Medulla oblongata (tissue), 1 donor: ENCODE data around the gene FMNL2.

Experiments used
- DNase-seq: peaks from one replicate; pipeline ENCODE4 v3.0.0-alpha.2; 2015; ENCODE audit errors: extremely low spot score

Gene FMNL2

DNA sequence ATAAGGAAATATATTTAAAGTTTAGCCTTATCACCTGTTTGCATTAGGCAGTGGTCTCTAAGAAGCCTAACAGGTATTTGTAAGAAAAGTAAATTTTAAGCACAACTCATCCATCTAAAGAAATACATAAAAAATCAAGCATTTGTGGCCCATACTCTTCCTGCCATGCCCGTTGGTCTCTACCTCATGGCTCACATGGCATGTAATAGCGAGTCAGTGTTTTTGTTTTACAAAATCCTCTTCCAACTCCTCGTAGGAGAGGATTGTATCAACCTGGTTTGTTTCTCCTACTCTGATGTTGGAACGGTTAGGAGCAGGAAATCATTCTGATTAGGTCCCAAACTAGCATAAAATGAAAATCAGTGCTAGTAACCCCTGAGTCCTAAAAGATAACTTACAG lies 91.8 kb downstream of the FMNL2 start:
- no peak for DNase-seq

GRCh38 chr2:152427902-152428301 lies 92.9 kb downstream of the FMNL2 start:
- no peak for DNase-seq

GRCh38 chr2:152428800-152429582 lies 94.0 kb downstream of the FMNL2 start:
- DNase-seq: no peak

GRCh38 chr2:152430876-152431275 lies 95.9 kb downstream of the FMNL2 start:
- DNase-seq: no peak

DNA sequence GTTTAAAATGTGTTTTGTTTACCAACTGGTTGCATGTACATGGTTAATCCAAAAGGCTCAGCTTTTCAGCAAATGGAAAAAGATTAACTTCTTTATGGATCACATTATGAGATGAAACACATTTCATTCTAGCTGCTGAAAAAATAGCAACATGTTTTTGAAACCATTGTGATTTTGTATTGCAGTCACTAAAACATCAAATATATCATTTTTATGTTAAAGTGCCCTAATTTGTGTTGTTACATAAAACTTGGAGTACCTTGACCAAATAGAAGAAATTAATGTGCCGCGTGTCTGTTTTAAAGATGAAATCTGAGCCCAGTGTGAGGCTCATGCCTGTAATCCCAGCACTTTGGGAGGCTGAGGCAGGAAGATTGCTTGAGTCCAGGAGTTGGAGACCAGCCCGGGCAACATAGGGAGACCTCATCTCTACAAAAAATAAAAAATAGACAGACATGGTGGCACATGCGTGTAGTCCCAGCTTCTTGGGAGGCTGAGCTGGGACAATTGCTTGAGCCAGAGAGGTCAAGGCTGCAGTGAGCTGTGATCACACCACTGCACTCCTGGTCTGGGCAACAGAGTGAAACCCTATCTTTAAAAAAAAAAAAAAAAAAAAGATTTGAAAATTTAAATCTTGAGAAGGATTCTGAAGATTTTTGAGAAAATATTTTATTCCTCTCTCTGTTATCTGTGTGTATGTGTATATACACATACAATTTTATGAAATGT lies 96.6 kb downstream of the FMNL2 start:
- no peak for DNase-seq

GRCh38 chr2:152432206-152432653 lies 97.3 kb downstream of the FMNL2 start:
- peak; percentile 75 for DNase-seq

- no peak for DNase-seq
These were observed 97.8 kb downstream of the FMNL2 start for GRCh38 chr2:152432765-152433164.

- no peak for DNase-seq
These were observed 98.3 kb downstream of the FMNL2 start for GRCh38 chr2:152433289-152433688.

DNA sequence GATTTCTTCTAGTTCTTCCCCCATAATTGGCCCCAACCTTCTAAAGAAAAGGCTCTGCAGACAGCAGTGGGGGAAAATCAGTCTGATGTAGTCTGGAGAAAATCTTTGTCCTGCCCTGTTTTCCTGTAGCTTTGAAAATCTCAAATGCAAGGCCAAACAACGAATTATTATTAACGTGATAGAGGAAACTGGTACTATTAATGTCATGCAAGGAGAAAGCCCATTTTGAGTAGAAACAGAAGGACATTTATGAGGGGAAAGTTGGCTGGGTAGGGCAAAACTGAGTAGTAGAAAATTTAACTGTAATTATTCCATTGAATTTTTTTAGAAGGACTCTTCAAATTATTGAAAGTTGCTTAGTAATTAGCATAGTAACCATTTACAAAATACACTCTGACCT lies 98.8 kb downstream of the FMNL2 start:
- no peak for DNase-seq

DNA sequence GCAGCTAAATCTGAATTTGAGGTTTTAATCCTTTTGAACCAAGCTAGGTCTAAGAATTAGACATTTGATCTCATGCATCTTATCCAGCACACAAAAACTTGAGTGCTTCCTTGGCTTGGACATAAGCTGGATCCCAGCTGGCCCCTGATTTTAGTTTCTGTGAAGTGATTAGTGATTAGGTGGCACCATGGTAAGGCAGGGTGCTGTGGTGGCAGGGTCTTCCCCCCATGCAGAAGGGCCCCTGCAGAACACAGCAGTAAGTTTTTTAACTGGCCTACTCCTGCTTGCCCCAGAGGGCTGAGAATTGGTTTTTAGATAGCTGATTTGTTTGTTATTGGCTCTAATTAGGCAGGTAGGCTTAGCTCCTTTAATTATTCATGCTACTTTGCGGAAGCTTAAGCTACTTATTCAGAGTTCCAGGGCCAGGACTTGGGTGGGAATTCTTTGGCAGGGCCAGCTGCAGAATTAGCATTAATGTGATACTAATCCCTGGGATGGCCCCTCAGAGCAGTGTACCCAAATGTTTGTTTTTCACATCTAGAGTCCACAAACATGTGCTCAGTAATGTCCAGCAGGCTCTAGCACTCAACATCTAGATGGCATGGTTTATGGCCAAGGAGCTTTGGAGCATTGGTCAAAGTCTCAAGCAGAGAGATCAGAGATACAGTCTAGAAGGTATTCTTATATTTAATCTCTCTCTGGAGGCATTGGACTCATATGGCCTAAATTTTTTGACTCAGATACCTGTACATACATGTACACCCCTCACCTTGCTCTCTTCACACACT lies 99.6 kb downstream of the FMNL2 start:
- DNase-seq: no peak

DNA sequence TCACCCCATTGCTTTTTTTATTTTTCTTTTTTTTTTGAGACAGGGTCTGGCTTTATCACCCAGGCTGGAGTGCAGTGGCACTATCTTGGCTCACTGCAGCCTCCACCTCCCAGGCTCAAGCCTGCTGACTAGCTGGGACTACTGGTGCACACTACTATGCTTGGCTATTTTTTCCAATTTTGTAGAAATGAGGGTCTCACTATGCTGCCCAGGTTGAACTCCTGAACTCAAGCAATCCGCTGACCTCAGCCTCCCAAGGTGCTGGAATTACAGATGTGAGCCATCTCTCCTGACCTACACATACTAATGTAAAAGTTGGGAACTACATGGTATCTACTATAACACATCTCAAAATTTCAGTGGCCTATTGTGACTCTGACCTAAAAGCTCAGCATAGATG lies 101.2 kb downstream of the FMNL2 start:
- DNase-seq: no peak

GRCh38 chr2:152437276-152438108 lies 102.5 kb downstream of the FMNL2 start:
- DNase-seq: no peak

- DNase-seq: no peak
These were observed 105.1 kb downstream of the FMNL2 start for GRCh38 chr2:152440049-152440448.

DNA sequence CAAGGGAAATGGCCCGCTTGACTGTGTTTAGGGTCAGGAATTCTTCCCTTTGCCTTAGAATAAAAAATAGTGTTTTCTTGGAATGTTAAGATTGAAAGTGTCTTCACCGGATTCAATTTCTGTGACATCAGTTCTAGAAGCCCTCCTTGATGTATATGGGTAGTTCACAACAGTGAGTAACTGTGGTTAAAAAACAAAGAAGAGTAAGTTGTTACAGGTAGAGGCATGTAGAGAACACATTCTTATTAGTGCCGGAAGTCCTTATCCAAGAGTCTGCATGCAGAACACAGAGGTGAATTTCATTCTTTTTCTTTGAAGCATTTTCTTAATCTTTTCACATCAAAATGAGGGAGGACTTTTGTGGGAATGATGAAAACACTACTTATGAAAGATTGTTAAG lies 105.5 kb downstream of the FMNL2 start:
- DNase-seq: no peak

DNA sequence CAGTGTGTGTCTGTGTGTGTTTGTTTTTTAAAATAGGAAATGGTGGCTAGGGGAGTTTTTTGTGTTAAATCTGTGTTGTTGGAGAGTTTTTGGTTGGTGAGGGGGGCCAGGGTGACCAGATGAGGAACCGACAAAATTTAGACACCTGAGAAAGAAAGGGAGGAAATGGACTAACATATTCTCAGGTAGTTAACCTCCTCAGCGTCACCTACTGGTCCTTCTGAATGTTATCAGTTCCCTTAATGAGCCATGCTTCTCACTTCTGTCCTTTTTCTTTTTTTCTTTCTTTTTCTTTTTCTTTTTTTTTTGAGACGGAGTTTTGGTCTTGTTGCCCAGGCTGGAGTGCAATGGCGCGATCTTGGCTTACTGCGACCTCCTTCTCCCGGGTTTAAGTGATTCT lies 107.0 kb downstream of the FMNL2 start:
- no peak for DNase-seq

DNA sequence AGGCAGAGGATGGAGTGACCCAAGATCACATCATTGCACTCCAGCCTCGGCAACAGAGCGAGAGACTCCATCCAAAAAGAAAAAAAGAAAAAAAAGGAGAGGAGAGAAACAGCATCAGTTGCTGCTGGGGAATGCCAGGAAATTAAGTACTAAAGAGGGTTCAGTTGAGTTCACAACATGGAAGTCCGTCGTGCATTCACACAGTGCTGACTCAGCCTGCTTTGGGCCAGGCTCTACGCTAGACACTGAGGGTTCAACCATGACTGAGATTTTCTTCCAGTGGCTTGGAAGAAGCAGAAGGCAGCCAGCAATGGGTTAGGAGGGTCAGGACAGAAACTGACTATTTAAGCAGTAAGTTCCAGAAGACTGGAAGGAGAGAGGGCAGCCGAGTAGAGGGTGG lies 108.8 kb downstream of the FMNL2 start:
- DNase-seq: no peak

- no peak for DNase-seq
These were observed 109.5 kb downstream of the FMNL2 start for GRCh38 chr2:152444448-152444847.

DNA sequence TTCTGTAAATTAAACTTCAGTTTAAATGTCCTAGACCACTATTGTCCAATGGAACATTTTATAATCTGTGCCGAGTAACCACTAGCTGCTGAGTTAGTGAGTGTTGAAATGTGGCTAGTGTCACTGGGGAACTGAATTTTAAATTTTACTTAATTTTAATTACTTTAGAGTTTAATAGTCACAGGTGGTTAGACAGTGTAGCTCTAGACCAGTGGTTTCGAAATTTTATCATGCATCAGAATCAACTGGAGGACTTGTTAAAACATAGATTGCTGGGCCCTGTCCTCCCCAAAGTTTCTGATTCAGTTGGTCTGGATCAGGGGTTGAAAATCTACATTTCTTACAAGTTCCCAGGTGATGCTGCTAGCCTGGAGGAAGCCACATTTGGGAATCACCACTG lies 110.4 kb downstream of the FMNL2 start:
- no peak for DNase-seq

GRCh38 chr2:152445791-152446201 lies 110.8 kb downstream of the FMNL2 start:
- no peak for DNase-seq

- DNase-seq: no peak
These were observed 111.2 kb downstream of the FMNL2 start for GRCh38 chr2:152446213-152446612.

DNA sequence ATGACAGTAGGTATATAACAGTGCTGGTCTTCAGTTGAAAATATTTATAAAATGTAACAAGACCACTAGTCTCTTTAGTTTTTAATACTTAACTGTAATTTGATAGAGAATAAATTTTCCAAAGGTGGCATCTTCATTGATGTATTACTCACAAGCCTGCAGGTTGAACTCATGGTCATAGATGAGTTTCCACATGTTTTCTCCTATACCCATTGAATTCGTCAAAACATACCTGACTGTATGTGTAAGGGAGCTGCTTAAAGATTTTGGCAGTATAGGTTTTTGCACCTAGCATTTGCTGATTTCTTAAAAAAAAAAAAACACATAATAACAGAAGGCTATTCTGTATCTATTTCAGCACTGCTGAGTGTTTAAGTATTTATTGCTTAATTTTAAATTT lies 112.9 kb downstream of the FMNL2 start:
- DNase-seq: no peak

DNA sequence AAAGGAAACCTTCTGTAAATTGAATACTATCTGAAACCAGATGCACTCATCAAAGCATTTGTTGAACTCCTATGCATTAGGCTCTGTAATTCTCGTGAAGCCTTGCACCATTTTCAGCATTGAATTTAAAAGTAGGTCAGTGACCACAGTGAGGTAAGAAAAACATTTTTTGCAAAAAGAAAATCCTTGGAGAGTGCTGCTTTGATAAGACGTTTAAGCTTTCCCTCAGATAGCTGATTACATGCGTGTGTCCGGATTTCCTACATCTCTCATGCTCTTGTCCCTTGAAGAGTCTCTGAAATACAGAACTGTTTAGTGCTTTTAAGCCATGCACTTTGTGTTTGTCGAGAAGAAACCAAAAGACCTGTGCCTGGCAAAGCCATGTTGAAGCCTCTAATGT lies 113.6 kb downstream of the FMNL2 start:
- no peak for DNase-seq
